OCI-M1 (cell line): ENCODE data around the gene EYA4.
"Not testable (repeated sequence)": the region's sequence is repeated elsewhere in the genome, so short reads cannot be mapped to it uniquely, and the experiment has no call there.

Experiments used
- DNase-seq: peaks from one replicate; lab custom pipeline; 2025; lab: John Stamatoyannopoulos, UW

The EYA4 gene

DNA sequence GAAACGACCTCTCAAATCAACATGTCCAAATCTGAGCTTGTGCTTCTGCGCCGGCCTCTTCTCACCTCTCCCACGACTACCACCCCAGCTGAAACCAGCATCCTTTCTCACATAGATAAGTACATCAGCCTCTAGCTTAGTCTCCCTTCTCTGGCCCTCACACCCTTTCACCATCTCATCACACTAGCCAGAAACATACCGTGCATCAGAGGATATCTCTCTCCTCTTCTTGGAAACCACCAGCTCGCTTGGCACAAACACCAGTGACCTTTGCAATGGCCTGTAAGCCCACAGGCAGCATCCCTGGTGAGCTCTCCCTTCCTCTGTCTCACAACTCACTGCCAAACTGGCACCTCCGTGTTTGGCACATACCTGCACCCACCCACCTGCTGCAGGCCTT is 291.8 kb downstream of the EYA4 start:
- DNase-seq: no peak

DNA sequence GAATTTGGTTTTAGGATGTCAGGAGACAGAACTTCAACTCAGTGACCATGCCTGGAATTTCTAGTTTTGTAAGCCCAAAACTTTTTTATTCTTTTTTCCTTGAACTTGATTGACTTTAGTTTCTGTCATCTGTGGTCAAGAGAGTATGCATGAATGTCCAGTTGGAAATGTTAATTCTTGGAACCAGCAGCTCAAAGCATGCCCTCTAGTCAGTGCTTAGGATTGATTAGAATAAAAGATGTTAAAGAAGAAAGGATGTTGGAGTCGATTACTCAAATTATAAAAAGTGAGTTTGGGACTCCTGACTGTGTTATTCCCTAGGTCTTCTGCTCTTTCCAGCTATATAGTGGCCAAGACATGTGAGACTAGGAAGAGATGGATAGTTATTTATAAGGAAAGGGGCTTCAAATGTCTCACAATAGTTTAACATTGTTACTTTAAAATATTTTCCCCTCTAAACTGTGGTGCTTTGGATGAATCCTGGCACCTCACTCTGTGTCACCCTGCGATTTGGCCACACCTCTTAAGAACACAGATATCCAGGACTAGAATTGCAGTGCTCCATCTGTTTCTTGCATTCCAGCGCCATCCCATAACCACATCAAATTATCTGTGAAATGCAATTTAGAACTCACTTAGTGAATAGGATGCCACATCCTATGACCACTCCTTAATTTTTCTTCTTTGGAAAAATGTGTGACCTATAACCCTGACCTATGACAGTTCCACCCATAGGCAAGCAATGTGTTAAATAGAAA is 298.5 kb downstream of the EYA4 start:
- no peak for DNase-seq

- no peak for DNase-seq
Observed at GRCh38 chr6:133540361-133540760, 299.2 kb downstream of the EYA4 start.

DNA sequence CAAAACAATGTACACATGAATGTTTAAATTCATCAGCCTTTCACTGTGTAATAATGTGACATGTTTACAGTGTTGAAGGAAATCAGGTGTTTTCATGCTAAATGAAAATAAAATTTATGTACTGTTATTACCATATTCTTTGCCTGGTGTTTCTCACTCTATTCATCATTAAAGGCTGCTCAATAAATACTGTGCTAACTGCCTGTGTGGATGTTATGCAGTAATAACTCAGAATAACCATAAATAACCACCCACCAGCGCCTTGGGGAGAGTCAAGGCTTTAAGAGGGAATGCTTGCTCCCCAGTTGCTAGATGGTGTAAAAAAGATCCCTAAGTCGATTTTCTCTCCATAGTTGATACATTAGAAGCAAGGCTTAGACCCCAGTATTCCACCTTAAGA is 299.9 kb downstream of the EYA4 start:
- no peak for DNase-seq

DNA sequence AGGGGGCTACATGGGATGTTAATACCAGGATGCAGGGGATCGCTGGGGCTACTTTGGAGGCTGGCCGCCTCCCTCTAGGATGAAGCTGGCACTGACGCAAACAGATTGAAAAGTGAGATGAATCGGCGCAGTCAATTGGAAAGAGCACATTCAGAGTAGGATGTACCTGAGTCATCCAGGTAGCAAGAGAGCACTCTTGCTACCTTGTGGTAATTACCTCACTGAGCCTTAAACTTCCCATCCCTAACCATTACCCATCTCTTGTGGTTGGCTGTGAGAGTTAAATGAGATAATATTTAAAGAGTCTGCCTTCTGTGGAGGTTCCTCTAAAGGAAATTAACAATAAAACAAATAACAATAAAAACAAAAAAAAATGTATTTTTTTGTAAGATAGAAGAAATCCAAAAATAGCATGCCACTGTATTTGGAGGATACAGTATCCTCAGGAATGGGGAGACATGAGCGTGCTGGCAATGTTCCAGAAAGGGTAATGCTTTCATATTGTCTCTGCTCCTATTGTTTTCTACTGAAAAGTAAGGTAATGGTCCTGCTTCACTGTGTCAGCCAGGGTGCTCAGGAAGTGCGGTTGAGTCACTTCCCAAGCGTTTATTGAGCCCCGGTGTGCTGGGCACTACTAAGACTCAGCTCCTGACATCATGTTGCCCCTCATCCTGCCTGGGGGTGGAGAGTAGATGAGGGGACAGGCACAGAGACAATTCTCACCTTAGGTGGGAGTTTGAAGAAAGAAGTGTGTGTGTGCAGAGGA is 301.1 kb downstream of the EYA4 start:
- DNase-seq: no peak

DNA sequence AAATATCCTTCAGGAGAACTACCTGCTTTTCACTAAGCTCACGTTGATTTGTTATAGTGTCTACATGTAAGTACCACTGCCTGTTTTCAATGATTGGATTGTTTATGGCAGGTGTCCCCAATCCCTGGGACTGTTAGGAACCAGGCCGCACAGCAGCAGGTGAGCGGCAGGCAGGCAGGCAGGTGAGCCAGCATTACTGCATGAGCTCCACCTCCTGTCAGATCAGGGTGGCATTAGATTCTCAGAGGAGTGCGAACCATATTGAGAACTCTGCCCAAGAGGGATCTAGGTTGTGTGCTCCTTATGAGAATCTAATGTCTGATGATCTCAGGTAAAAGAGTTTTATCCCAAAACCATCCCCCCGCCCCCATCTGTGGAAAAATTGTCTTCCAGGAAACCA is 303.3 kb downstream of the EYA4 start:
- DNase-seq: no peak

DNA sequence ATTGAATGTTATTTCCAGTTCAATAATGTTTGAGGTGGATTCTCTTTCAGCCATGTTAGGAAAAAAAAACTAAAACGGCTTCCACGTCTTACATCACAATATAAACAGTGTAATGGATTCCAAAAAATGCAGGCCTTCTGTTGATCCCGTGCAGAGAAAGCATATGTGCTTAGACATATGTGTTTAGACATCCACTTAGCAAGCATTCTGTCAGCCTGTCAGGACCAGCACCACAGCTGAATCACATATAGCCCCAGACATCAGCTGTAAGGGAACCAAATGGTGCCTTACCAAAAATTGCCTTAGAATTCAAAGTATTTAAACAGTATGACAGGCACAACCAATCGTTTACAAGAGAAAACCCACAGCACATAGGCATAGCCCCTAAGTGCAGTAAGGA is 304.9 kb downstream of the EYA4 start:
- no peak for DNase-seq

GRCh38 chr6:133547136-133547535 is 306.0 kb downstream of the EYA4 start:
- DNase-seq: no peak

DNA sequence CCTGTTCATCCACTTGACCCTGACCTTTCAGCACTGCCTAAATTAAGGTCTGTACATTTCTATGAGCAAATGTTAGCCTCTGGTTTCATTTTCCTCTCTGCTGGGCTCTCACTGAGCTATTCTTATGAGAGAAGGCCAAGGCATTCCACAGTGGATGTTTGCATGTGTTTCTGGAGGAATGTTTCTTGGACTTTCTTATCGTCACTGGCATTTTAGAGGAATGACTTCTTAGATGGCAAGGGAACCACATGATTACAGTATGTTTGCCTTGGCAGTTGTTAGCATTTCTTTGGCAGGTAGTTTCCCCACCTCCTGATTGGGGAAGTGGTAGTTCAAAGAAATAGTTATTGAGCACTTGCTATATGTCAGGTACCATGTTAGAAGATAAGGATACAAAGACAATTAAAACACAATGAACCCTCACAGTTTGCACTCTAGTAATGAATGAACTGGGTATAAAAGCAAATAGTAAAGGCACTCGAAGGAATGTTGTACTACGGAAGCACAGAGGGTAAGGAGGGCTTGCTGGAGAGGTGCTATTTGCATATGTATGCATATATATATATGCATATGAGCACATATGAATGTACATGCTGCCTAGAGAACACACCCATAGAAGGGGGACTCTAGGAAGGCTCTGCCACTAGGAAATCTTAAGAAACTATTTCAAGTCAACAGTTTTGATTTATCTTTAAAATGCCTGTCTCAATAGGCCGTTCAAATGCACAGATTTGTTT is 307.4 kb downstream of the EYA4 start:
- DNase-seq: no peak

GRCh38 chr6:133549371-133549801 is 308.2 kb downstream of the EYA4 start:
- no peak for DNase-seq

- DNase-seq: no peak
Observed at GRCh38 chr6:133550026-133550425, 308.9 kb downstream of the EYA4 start.

- DNase-seq: peak; percentile 29
Observed at GRCh38 chr6:133551436-133551835, 310.3 kb downstream of the EYA4 start.

GRCh38 chr6:133551847-133552341 is 310.7 kb downstream of the EYA4 start:
- DNase-seq: no peak

DNA sequence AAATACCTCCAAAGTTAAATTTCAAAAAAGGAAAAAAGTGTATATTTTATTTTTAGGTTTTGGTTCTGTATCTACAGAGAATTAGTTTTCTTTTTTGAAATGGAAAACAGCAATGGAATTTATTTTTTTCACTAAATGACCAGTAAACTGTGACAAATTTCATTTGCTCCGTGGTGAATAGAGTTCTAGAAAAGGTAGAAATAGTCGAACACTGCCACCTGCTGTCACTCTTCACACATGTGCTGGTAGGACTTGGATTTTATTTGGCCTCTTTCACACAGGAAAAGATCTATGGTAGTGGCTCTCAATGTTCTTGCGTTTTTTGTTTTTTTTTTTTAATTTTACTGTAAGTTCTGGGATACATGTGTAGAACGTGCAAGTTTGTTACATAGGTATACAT is 312.5 kb downstream of the EYA4 start:
- peak; percentile 83 for DNase-seq

- not testable (repeated sequence) for DNase-seq
Observed at GRCh38 chr6:133554121-133554520, 313.0 kb downstream of the EYA4 start.

DNA sequence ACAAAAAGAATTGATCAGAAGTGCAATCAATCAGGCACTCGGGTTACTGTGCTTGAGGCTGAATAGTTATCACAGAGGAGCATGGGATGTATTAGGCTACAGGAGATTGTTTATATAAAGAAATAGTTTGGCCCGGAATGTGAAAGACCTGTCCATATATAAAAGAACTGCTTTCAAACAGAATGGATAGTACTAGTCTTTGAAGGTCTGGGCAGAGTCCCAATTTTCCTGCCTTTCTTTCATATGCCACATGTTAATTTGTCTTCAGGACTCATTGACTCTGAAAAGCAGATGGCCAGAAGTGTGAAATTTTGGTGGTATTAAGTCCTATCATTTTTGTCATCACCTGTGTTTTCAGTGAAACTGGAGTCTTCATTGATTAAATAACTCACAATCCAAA is 314.5 kb downstream of the EYA4 start:
- DNase-seq: no peak

GRCh38 chr6:133559926-133560325 is 318.8 kb downstream of the EYA4 start:
- DNase-seq: no peak

GRCh38 chr6:133567636-133568035 is 326.5 kb downstream of the EYA4 start:
- no peak for DNase-seq

DNA sequence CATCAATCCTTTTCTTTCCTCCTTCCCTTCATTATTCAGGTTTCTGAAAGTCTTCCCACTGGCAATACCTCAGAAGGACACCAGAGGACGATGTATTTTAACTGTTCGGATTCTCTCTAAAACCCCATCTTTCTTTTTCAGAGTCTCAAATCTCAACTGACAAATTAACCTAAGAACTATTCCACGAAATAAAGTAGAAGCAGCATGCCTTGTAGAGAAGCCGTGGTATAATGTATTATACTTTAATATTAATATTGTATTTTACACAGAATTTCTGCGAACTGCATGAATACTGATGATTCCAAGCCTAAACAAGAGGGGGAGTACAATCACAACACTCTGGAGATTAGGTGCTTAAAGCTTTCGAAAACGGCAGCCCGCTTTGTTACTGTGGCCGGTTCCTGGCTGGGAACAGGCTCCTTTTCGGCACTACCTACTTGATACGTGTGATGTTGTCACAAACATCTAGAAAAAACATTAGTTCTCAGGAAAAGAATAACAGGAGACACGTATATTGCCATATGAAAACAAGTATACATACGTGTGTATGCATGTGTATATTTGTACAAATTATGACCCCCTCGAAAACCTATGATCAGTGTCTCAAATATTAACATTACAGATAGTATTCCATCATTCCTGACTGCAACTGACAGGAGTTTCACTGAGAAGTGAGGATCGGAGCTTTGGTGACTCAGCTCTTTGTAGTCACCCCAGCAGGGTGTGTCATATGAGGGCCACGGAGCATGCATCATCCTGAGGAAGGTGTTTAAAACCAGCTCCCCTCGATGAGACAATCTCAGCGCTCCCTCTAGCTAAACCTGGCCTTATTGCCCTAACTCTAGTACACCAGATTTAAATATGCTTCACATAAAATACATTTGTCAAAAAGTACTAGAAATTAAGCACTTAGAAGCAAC is 328.1 kb downstream of the EYA4 start:
- DNase-seq: peak; percentile 80

GRCh38 chr6:133571681-133572080 is 330.5 kb downstream of the EYA4 start:
- no peak for DNase-seq

GRCh38 chr6:133577851-133578250 is 336.7 kb downstream of the EYA4 start:
- no peak for DNase-seq
